Activated CD8-positive, alpha-beta memory T cell treated with anti-CD3 and anti-CD28 coated beads, Interleukin-2, amount 50 U/mL, for 1 hour (primary cell): Measurements from ENCODE around the gene CTXN1.
"Not testable (repeated sequence)": the region's sequence is repeated elsewhere in the genome, so short reads cannot be mapped to it uniquely, and the experiment has no call there.

Source experiments
- DNase-seq: peaks from one replicate; pipeline ENCODE4 v3.0.0-alpha.2; 2020; ENCODE audit errors: extremely low read depth

Gene CTXN1

DNA sequence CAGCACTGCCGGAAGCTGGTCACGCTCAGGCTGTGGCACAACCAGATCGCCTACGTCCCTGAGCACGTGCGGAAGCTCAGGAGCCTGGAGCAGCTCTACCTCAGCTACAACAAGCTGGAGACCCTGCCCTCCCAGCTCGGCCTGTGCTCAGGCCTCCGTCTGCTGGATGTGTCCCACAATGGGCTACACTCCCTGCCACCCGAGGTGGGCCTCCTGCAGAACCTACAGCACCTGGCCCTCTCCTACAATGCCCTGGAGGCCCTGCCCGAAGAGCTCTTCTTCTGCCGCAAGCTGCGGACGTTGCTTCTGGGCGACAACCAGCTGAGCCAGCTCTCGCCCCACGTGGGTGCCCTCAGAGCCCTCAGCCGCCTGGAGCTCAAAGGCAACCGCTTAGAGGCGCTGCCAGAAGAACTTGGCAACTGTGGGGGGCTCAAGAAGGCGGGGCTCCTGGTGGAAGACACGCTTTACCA is 25.5 kb downstream of the CTXN1 start:
- DNase-seq = no peak

DNA sequence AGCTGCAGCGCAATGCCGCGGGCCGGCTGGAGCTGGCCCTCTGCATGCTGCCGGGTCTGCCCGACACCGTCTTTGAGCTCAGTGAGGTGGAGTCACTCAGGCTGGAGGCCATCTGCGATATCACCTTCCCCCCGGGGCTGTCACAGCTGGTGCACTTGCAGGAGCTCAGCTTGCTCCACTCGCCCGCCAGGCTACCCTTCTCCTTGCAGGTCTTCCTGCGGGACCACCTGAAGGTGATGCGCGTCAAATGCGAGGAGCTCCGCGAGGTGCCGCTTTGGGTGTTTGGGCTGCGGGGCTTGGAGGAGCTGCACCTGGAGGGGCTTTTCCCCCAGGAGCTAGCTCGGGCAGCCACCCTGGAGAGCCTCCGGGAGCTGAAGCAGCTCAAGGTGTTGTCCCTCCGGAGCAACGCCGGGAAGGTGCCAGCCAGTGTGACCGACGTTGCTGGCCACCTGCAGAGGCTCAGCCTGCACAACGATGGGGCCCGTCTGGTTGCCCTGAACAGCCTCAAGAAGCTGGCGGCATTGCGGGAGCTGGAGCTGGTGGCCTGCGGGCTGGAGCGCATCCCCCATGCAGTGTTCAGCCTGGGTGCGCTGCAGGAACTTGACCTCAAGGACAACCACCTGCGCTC is 26.1 kb downstream of the CTXN1 start:
- no peak for DNase-seq

- DNase-seq = no peak
These were observed 27.0 kb downstream of the CTXN1 start for GRCh38 chr19:7898967-7899366.

DNA sequence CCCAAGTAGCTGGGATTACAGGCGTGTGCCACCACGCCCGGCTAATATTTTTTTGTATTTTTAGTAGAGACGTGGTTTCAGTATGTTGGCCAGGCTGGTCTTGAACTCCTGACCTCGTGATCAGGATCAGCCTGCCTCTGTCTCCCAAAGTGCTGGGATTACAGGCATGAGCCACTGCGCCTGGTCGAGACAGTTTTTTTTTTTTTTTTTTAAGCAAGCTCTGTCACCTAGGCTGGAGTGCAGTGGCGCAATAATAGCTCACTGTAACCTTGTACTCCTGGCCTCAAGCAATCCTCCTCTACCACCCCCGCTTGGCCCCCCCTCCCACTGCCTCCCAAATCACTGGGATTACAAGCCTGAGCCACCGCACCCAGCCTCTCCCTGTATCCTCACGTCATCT is 28.6 kb downstream of the CTXN1 start:
- DNase-seq = no peak

GRCh38 chr19:7895565-7895964 is 30.4 kb downstream of the CTXN1 start:
- no peak for DNase-seq

DNA sequence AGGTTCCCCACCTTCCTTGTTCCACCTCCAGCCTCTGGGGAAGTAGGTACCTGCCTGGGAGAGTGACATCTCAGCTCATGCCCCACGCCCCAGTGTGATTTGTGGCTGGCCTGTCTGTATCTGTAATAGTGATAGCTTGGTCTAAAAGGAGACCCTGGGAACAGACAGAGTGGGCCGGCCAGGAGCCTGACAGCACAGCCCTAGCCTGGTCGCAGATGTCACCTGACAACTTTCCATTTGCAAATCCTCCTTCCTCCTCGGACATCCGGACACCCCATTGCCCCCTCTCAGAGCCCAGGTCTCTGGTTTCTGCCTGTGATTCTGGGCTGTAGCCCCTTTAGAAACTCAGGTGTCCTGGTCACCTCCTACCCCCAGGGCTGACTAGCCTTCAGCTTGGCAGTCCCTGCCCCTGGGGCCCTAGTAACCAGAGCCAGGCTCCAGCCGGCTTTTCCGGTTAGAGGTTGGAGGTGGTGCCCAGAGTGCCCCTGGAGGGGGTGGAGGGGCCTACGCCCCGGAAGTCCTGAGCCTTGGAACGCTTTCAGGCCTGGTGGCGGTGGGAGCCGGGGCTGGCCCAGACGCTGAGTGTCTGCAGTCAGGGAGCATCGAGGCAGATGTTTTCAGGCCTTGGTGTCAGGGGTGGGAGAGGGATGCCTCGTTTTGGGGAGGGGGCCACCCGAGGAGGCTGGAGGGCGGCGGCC is 31.2 kb downstream of the CTXN1 start:
- DNase-seq = no peak

DNA sequence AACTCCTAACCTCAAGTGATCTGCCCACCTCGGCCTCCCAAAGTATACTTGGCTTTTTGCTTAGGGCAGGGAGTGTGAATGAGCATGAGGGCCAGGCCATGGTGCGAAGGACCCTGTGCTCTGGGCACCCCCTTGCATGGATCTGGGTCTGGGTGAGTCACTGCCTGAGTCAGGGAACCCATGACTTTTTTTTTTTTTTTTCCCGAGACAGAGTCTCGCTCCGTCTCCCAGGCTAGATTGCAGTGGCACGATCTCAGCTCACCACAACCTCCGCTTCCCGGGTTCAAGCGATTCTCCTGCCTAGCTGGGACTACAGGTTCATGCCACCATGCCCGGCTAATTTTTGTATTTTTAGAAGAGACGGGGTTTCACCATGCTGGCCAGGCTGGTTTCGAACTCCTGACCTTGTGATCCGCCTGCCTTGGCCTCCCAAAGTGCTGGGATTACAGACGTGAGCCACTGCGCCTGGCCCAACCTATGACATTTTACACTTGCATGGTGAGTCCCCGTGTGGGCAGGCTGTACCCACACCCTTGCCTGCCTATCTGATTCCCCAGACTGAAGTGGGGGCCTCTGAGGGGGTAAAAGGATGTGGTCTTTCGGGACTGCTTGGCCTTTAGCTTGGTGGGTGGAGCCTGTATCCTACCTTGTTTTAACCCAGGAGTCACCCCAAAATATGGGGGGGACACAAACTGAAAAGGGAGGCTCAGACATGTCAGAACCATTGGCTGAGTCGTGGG is 32.4 kb downstream of the CTXN1 start:
- not testable (repeated sequence) for DNase-seq

DNA sequence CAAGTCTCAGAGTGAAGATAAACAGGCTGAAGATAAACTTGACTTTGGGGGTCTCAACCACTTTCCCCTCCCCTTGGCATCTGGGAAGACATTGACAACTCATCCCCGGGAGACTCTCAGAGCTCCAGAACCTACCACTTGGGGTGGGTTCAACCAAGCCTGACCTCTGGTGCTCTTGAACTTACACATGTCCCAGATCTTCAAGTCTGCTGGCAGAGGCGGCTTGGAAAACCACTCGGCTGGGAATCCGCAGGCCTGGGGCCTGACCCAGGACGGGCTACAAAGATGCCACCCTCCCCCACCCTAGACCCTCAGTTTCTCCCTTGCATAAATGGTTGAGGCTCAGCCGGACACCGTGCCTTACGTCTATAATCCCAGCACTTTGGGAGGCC is 37.1 kb downstream of the CTXN1 start:
- DNase-seq = no peak

DNA sequence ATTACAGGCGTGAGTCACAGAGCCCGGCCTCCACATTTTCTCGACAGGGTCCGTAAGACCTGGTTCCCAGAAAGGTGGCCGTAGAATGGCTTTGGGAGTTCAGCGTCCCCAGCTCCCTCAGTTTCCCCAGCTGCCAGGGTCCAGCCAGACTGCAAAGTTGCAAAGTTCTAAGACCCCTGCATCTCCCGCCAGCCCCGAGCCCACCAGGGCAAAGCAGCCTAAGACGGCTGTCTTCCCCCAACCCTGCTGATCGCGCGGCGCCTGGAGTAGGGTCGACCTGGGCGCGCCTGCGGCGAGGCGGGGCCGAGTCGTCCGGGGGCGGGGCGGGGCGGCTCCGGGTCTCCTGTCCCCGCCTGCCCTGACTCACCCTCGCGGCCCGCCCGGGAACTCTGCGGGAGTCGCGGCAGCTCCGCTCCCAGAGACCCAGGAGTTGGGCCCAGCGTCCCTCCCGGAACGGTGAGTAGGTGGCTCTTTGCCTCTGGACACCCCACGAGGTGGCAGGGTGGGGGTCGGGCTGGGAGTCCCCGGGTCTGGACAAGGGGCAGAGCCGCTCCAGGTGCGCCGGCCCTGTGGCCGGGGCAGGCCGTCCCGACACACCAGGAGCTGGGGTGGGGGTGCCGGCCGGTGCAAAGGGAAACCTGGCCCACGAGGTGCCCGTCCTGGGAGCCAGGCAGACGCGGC is 37.6 kb downstream of the CTXN1 start, which contains the start of gene LRRC8E:
Gene LRRC8E (plus strand): TSS at position 366 of the 681 bp plus-strand sequence. CDS start 7,094 bp downstream, outside the sequence.
- DNase-seq = no peak

DNA sequence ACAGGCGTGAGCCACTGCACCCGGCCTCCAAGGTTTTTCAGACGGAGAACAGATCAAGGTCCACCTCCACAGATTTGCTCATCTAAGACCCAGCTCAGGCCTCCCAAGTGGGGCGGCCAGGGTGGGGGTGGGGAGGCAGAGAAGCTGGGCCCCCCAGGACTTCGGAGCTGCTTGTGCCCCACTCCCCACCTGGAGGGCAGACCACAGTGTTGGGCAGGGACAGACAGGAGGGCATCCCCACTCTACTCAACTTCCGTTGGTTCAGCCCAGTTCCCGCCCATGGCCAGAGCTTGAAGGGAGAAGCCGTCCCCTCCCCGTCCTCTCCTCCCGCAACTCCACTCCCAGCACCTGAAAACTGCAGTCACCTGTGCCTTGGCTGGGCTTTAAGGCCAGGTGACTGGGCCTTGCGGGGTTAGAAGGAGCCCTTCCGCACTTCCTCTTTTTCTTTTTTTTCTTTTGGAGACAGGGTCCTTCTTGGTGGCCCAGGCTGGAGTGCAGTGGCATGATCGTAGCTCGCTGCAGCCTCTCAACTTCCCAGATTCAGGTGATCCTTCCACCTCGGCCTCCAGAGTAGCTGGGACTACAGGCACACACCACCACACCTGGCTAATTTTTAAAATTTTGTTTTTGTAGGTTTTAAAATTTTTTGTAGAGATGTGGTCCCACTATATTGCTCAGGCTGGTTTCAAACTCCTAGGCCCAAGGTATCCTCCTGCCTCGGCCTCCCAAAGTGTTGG is 38.4 kb downstream of the CTXN1 start:
- DNase-seq = no peak

GRCh38 chr19:7885818-7886217 is 40.1 kb downstream of the CTXN1 start:
- no peak for DNase-seq

DNA sequence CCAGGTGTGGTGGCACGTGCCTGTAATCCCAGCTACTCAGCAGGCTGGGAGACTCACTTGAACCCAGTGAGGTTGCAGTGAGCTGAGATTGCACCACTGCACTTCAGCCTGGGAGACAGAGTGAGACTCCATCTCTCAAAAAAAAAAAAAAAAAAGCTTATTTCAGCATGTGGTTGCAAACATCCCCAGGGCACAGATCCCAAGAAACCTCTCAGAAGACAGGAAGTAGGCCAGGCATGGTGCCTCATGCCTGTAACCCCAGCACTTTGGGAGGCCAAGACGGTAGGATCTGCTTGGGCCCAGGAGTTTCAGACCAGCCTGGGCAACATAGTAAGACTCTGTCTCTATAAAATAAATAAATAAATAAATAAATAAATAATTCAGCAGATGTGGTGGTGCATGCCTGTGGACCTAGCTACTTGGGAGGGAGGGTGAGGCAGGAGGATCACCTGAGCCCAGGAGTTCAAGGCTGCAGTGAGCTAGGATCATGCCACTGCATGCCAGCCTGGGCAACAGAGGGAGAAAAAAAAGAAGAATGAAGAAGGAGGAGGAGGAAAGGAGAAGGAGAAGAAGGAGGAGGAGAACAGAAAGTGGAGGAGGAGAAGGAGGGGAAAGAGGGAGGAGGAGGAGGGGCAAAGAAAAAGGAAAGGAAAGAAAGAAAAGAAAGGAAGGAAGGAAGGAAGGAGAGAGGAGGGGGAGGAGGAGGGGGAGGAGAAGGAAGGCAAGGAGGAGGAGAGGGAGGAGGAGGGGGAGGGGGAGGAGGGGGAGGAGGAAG is 42.0 kb downstream of the CTXN1 start:
- no peak for DNase-seq

GRCh38 chr19:7883105-7883504 is 42.8 kb downstream of the CTXN1 start:
- DNase-seq = no peak

- no peak for DNase-seq
These were observed 44.0 kb downstream of the CTXN1 start for GRCh38 chr19:7881910-7882309.

GRCh38 chr19:7879836-7880235 is 46.1 kb downstream of the CTXN1 start:
- DNase-seq = no peak

- no peak for DNase-seq
These were observed 46.7 kb downstream of the CTXN1 start for GRCh38 chr19:7879111-7879807.

GRCh38 chr19:7877249-7877836 is 48.6 kb downstream of the CTXN1 start:
- DNase-seq = no peak

DNA sequence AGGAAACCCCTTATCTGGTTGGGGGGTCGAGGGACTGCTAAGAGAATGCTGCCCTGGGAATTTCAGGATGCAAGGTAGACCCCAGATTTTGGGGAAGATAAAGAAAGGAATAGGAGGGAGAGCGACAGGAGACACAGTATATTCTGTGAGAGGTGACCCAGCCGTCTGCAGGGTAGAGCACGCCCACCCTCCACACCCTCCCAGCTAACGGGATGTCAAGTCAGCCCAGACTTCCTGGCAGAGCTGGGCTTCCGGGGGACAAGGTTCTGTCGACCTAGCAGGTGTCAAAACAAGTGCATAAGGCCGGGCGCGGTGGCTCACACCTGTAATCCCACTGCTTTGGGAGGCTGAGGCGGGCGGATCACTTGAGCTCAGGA is 51.0 kb downstream of the CTXN1 start:
- no peak for DNase-seq
